Neural cell (in vitro differentiated cells): ENCODE measurements around the gene ARHGAP10. TPM values are rescaled to one million over a fixed set of nuclear protein-coding genes. Genes with fewer than 3 reads are reported as not detected.

Source experiments
- H2AFZ ChIP-seq: fragments of 200-600, 300-800 bp; sonication (generic), shearing (Covaris generic); 2 replicates; pipeline ENCODE4 v1.6.0; 2014; ENCODE audit warnings: low read depth, mild to moderate bottlenecking, antibody characterized with exemption, low read length, moderate library complexity
- H3F3A ChIP-seq: fragments of 200-600 bp; shearing (Covaris generic); 2 replicates; pipeline ENCODE4 v1.6.1; 2016; ENCODE audit warnings: mild to moderate bottlenecking, moderate library complexity, mixed read lengths, antibody characterized with exemption, low read length; ENCODE audit not compliant: insufficient read depth, poor library complexity, severe bottlenecking
- H3K27ac ChIP-seq: fragments of 200-600, 300-800 bp; sonication (generic), shearing (Covaris generic); 2 replicates; pipeline ENCODE4 v1.5.1; 2014; ENCODE audit warnings: mild to moderate bottlenecking, low read length, moderate library complexity
- H3K27me3 ChIP-seq: fragments of 300-800, 200-600 bp; sonication (generic), shearing (Covaris generic); 2 replicates; pipeline ENCODE4 v1.6.0; 2014; ENCODE audit warnings: mild to moderate bottlenecking, low read depth, low read length, moderate library complexity; ENCODE audit not compliant: insufficient read depth
- H3K36me3 ChIP-seq: fragments of 300-800, 200-600 bp; sonication (generic), shearing (Covaris generic); 2 replicates; pipeline ENCODE4 v1.5.1; 2014; ENCODE audit warnings: mild to moderate bottlenecking, antibody characterized with exemption, low read length, moderate library complexity; ENCODE audit not compliant: insufficient read depth
- H3K4me2 ChIP-seq: fragments of 300-800, 200-600 bp; sonication (generic), shearing (Covaris generic); 2 replicates; pipeline ENCODE4 v1.6.0; 2014; ENCODE audit warnings: mild to moderate bottlenecking, low read length
- H3K4me3 ChIP-seq: fragments of 300-800, 200-600 bp; sonication (generic), shearing (Covaris generic); 2 replicates; pipeline ENCODE4 v1.5.1; 2014; ENCODE audit warnings: mild to moderate bottlenecking, low read length, moderate library complexity
- H3K79me2 ChIP-seq: fragments of 200-600 bp; shearing (Covaris generic); replicated peaks from 2 replicates; pipeline ENCODE4 v1.6.0; 2014; ENCODE audit warnings: mild to moderate bottlenecking, low read length, moderate library complexity; ENCODE audit not compliant: insufficient read depth
- H3K9ac ChIP-seq: fragments of 300-800, 200-600 bp; sonication (generic), shearing (Covaris generic); 2 replicates; pipeline ENCODE4 v1.6.1; 2016; ENCODE audit warnings: mild to moderate bottlenecking, low read length, mixed read lengths
- H3K9me2 ChIP-seq: fragments of 200-600 bp; shearing (Covaris generic); 2 replicates; pipeline ENCODE4 v1.6.1; 2016; ENCODE audit warnings: mild to moderate bottlenecking, low read length, mixed read lengths; ENCODE audit not compliant: insufficient read depth
- H3K9me3 ChIP-seq: fragments of 200-600, 300-800 bp; sonication (generic), shearing (Covaris generic); 2 replicates; pipeline ENCODE4 v1.6.1; 2016; ENCODE audit warnings: mild to moderate bottlenecking, mixed run types, low read length, moderate library complexity, mixed read lengths
- H4K20me1 ChIP-seq: fragments of 200-600 bp; shearing (Covaris generic); 2 replicates; pipeline ENCODE4 v1.6.1; 2016; ENCODE audit warnings: mild to moderate bottlenecking, mixed run types; ENCODE audit not compliant: insufficient read depth
- EP300 ChIP-seq: fragments of 450-650 bp; conservative IDR thresholded peaks from 2 replicates; pipeline ENCODE4 v1.6.1; 2014; ENCODE audit warnings: antibody characterized with exemption, mild to moderate bottlenecking, moderate library complexity; ENCODE audit not compliant: poor library complexity, severe bottlenecking
- EZH2 ChIP-seq: fragments of 200-600, 300-800 bp; shearing (Covaris generic), sonication (generic); IDR thresholded peaks from 2 replicates; pipeline ENCODE4 v1.6.1; 2014; ENCODE audit warnings: antibody characterized with exemption, low read length, borderline replicate concordance, mild to moderate bottlenecking; ENCODE audit not compliant: insufficient read depth, poor library complexity, severe bottlenecking
- MXI1 ChIP-seq: fragments of 450-650 bp; conservative IDR thresholded peaks from 2 replicates; pipeline ENCODE4 v1.6.1; 2014; ENCODE audit warnings: antibody characterized with exemption, mild to moderate bottlenecking; ENCODE audit not compliant: poor library complexity, severe bottlenecking
- POLR2AphosphoS5 ChIP-seq: IDR thresholded peaks from 2 replicates; pipeline ENCODE4 v1.6.1; 2012
- RAD21 ChIP-seq: fragments of 450-650 bp; conservative IDR thresholded peaks from 2 replicates; pipeline ENCODE4 v1.6.1; 2014; ENCODE audit warnings: antibody characterized with exemption, mild to moderate bottlenecking, moderate library complexity
- SMC3 ChIP-seq: fragments of 450-650 bp; conservative IDR thresholded peaks from 2 replicates; pipeline ENCODE4 v1.6.1; 2014; ENCODE audit warnings: antibody characterized with exemption, mild to moderate bottlenecking, moderate library complexity; ENCODE audit not compliant: poor library complexity
- TAF1 ChIP-seq: IDR thresholded peaks from 2 replicates; pipeline ENCODE4 v1.6.1; 2012; ENCODE audit warnings: low read depth
- polyA plus RNA-seq: library from polyadenylated mRNA; depleted of rRNA; stranded (reverse); fragments of >200 nt; gene quantifications from 2 replicates; pipeline ENCODE4 v1.2.3, GENCODE V29; 2014
- TF ChIP-seq, protein P1 (sequence below): IDR thresholded peaks from 2 replicates; pipeline ENCODE4 v1.6.1; 2012; ENCODE audit warnings: borderline replicate concordance
- TF ChIP-seq, protein P2 (sequence below): fragments of 450-650 bp; IDR thresholded peaks from 2 replicates; pipeline ENCODE4 v1.5.1; 2014; ENCODE audit warnings: antibody characterized with exemption, mild to moderate bottlenecking, moderate library complexity; ENCODE audit not compliant: poor library complexity, severe bottlenecking

The ARHGAP10 gene
- polyA plus RNA-seq, 1 donor from 2014 or later: 1.2 TPM

DNA sequence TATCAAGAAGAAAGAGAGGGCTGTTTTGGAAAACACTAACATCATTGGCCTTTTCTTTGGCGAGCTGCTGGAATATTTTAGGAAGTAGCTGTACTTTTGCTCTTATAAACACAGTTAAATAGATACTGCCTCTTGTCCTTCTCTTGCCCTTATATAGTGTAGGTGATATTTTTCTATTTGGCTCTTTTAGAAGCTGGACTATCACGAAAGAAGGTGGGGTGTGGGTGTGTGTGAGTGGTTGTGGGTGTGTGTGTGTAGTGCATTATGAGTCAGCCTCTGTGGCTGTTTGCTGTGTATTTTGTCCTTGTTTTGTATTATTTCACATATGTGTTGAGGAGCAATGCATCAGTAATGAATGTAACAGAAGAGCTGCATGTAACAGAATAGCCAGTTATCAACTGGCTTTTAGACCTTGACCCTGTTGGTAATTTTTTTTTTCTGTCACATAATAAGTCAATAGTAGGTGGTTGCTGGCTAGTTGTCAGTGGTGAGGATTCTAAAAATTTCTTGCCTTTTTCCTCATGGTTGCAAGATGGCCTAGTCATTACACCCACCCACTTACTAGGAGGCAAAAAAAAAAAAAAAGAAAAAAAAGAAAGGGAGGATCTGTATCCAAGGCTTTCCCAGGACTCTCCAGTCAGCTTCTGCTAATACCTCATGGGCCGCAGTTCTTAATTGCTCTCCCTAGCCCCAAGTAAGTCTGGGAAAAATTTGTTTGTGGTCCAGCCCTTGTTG is 23.8 kb downstream of the ARHGAP10 start:
- Histone ChIP-seq H3F3A (no peaks in the 10 kb centered on the region), H3K79me2 (no peaks in the 10 kb centered on the region), H2AFZ (no peak overlapping the region), H3K36me3 (no peaks in the 10 kb centered on the region), H3K27me3 (no peaks in the 10 kb centered on the region), H3K9me2 (no peaks in the 10 kb centered on the region), H3K9ac (no peak overlapping the region), H3K9me3 (no peaks in the 10 kb centered on the region), H4K20me1 (no peaks in the 10 kb centered on the region), H3K4me2 (no peak overlapping the region), H3K27ac (no peak overlapping the region), H3K4me3 (no peak overlapping the region)
- no peak for TF ChIP-seq EP300
- TF ChIP-seq RAD21: no peak

DNA sequence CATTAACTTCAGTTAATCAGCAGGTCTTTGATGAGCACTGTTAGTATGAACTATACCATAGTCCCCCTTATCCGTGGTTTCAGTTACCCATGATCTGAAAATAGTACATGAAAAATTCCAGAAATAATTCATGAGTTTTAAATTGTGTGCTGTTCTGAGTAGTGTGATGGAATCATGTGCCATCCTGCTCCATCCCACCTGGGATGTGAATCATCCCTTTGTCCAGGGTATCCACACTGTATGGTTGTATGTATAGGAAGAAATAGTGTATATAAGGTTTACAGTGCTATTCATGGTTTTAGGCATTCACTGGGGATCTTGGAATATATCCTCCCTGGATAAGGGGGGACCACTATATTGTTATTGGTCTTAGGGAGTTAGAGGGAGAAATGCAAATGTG is 24.5 kb downstream of the ARHGAP10 start:
- H3K79me2 ChIP-seq: no peaks in the 10 kb centered on the region
- H3K36me3 ChIP-seq: no peaks in the 10 kb centered on the region
- H3K9me2 ChIP-seq: no peaks in the 10 kb centered on the region
- H3K27ac ChIP-seq: no peak overlapping the region
- no peaks in the 10 kb centered on the region for H3K27me3 ChIP-seq
- no peak overlapping the region for H3K4me2 ChIP-seq
- TF ChIP-seq RAD21: no peak
- TF ChIP-seq EP300: no peak
- TF ChIP-seq, protein P1, sequence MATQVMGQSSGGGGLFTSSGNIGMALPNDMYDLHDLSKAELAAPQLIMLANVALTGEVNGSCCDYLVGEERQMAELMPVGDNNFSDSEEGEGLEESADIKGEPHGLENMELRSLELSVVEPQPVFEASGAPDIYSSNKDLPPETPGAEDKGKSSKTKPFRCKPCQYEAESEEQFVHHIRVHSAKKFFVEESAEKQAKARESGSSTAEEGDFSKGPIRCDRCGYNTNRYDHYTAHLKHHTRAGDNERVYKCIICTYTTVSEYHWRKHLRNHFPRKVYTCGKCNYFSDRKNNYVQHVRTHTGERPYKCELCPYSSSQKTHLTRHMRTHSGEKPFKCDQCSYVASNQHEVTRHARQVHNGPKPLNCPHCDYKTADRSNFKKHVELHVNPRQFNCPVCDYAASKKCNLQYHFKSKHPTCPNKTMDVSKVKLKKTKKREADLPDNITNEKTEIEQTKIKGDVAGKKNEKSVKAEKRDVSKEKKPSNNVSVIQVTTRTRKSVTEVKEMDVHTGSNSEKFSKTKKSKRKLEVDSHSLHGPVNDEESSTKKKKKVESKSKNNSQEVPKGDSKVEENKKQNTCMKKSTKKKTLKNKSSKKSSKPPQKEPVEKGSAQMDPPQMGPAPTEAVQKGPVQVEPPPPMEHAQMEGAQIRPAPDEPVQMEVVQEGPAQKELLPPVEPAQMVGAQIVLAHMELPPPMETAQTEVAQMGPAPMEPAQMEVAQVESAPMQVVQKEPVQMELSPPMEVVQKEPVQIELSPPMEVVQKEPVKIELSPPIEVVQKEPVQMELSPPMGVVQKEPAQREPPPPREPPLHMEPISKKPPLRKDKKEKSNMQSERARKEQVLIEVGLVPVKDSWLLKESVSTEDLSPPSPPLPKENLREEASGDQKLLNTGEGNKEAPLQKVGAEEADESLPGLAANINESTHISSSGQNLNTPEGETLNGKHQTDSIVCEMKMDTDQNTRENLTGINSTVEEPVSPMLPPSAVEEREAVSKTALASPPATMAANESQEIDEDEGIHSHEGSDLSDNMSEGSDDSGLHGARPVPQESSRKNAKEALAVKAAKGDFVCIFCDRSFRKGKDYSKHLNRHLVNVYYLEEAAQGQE: no peak
- TF ChIP-seq MXI1: no peak
- no peak for TF ChIP-seq EZH2
- TF ChIP-seq, protein P2, sequence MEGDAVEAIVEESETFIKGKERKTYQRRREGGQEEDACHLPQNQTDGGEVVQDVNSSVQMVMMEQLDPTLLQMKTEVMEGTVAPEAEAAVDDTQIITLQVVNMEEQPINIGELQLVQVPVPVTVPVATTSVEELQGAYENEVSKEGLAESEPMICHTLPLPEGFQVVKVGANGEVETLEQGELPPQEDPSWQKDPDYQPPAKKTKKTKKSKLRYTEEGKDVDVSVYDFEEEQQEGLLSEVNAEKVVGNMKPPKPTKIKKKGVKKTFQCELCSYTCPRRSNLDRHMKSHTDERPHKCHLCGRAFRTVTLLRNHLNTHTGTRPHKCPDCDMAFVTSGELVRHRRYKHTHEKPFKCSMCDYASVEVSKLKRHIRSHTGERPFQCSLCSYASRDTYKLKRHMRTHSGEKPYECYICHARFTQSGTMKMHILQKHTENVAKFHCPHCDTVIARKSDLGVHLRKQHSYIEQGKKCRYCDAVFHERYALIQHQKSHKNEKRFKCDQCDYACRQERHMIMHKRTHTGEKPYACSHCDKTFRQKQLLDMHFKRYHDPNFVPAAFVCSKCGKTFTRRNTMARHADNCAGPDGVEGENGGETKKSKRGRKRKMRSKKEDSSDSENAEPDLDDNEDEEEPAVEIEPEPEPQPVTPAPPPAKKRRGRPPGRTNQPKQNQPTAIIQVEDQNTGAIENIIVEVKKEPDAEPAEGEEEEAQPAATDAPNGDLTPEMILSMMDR: no peak
- no peak for TF ChIP-seq TAF1
- TF ChIP-seq SMC3: no peak
- TF ChIP-seq POLR2AphosphoS5: no peak
- no peaks in the 10 kb centered on the region for H4K20me1 ChIP-seq
- no peak overlapping the region for H3K4me3 ChIP-seq
- H3F3A ChIP-seq: no peaks in the 10 kb centered on the region
- no peak overlapping the region for H3K9ac ChIP-seq
- H2AFZ ChIP-seq: no peak overlapping the region
- no peaks in the 10 kb centered on the region for H3K9me3 ChIP-seq

GRCh38 chr4:147760176-147760575 is 28.3 kb downstream of the ARHGAP10 start:
- TF ChIP-seq POLR2AphosphoS5 (no peak), EZH2 (no peak), MXI1 (no peak), SMC3 (no peak), EP300 (no peak), TAF1 (no peak), RAD21 (no peak)
- TF ChIP-seq, protein P1: no peak
- TF ChIP-seq, protein P2: no peak

More at GRCh38 chr4:147760176-147760575, 28.3 kb downstream of the ARHGAP10 start:
- no peak overlapping the region for H2AFZ ChIP-seq
- H3K27ac ChIP-seq: no peak overlapping the region
- H3K27me3 ChIP-seq: no peaks in the 10 kb centered on the region
- H3K9me3 ChIP-seq: no peaks in the 10 kb centered on the region
- no peaks in the 10 kb centered on the region for H4K20me1 ChIP-seq
- H3K36me3 ChIP-seq: no peaks in the 10 kb centered on the region
- H3F3A ChIP-seq: no peaks in the 10 kb centered on the region
- no peaks in the 10 kb centered on the region for H3K9me2 ChIP-seq
- H3K9ac ChIP-seq: no peak overlapping the region
- H3K4me3 ChIP-seq: no peak overlapping the region
- H3K79me2 ChIP-seq: no peaks in the 10 kb centered on the region
- H3K4me2 ChIP-seq: no peak overlapping the region
